Measurements from ENCODE around the gene DOCK10. TPM values are rescaled to one million over a fixed set of nuclear protein-coding genes. Genes with fewer than 3 reads are reported as not detected.

Gene DOCK10
- total RNA-seq: 100 and 107 TPM in 2 replicates

GRCh38 chr2:225041851-225042799 is at the start of gene DOCK10:
Gene DOCK10, minus strand, starts transcription at chr2:225042468. Its CDS starts 94 bp downstream, at chr2:225042374.
- Mint-ChIP-seq H3K4me1 (ENCODE audit: low read depth) (peaks cover 54% of the 10 kb centered on the region), H3K9me3 (no peaks in the 10 kb centered on the region), H3K27ac (peak within 1 kb of the TSS; percentile 92), H3K4me3 (ENCODE audit: low read depth) (peak within 1 kb of the TSS; percentile 91), H3K27me3 (ENCODE audit: low read depth) (peaks cover 33% of the 10 kb centered on the region), H3K36me3 (ENCODE audit: low read depth) (peaks cover 29% of the 10 kb centered on the region)
- intact Hi-C loops (cut with micrococcal nuclease): loop anchor here (1.0 to 2.0 kb wide), 6 partner anchors 12 to 156 kb away; no protein-coding TSS in a partner anchor
- DNase-seq (ENCODE audit: low spot score): peak; percentile 40

DNA sequence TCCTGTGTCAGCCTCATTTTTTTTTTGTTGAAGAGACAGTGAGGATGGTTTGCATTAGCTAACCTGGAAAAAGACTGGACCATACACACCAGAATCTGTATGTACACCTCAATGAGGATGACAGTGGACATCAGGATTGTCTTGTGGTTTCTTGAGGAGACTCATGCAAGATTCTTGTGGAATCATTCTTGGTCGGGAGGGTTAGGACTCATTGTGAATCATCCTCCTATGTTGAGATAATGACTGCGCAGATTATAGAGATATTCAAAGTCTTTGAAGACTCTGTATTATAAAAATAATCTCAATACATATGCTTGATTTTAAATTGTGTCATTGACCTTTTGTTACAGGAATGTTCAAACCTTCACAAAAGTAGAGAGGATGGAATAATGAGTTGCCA is 49.1 kb upstream of the DOCK10 start:
- Mint-ChIP-seq H3K4me1 (ENCODE audit: low read depth) (peaks cover 2% of the 10 kb centered on the region), H3K9me3 (peaks cover 4% of the 10 kb centered on the region), H3K4me3 (ENCODE audit: low read depth) (no peak overlapping the region), H3K36me3 (ENCODE audit: low read depth) (no peaks in the 10 kb centered on the region), H3K27ac (no peak overlapping the region), H3K27me3 (ENCODE audit: low read depth) (peaks cover 48% of the 10 kb centered on the region)
- no peak for DNase-seq (ENCODE audit: low spot score)
- intact Hi-C loops (cut with micrococcal nuclease): no loop called here

- no peak overlapping the region for H3K4me3 Mint-ChIP-seq (ENCODE audit: low read depth)
- peaks cover 4% of the 10 kb centered on the region for H3K9me3 Mint-ChIP-seq
- peaks cover 2% of the 10 kb centered on the region for H3K4me1 Mint-ChIP-seq (ENCODE audit: low read depth)
- DNase-seq (ENCODE audit: low spot score): no peak
- H3K27ac Mint-ChIP-seq: no peak overlapping the region
- intact Hi-C loops (cut with micrococcal nuclease): no loop called here
- H3K36me3 Mint-ChIP-seq (ENCODE audit: low read depth): no peaks in the 10 kb centered on the region
- peaks cover 48% of the 10 kb centered on the region for H3K27me3 Mint-ChIP-seq (ENCODE audit: low read depth)
Measured at GRCh38 chr2:225090746-225091145, 48.5 kb upstream of the DOCK10 start.

- no peaks in the 10 kb centered on the region for H3K9me3 Mint-ChIP-seq
Measured at GRCh38 chr2:225086915-225087314, 44.6 kb upstream of the DOCK10 start.

DNA sequence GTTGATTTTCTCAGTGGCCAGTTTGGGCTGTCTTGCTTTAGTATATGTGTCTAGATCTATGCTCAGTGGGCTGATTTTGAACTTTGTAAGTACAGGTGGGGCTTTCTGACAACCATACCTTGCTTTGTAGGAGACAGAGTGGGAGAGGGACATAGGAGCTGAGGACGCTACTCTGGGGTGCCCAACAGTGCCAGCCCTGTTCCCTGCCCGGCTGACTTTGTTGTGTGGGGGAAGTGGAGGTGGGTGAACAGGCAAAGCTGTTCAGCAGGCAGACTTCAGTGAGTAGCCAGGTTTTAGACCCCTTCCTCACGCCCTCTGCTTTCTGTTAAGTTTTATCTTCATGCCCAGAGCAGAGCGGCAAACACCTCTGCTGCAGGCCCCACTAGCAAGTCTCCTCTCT is 44.2 kb upstream of the DOCK10 start:
- Mint-ChIP-seq H3K4me1 (ENCODE audit: low read depth) (peaks cover 2% of the 10 kb centered on the region), H3K4me3 (ENCODE audit: low read depth) (no peak overlapping the region), H3K9me3 (no peaks in the 10 kb centered on the region), H3K27me3 (ENCODE audit: low read depth) (peaks cover 37% of the 10 kb centered on the region), H3K27ac (no peak overlapping the region), H3K36me3 (ENCODE audit: low read depth) (no peaks in the 10 kb centered on the region)
- DNase-seq (ENCODE audit: low spot score): no peak
- intact Hi-C loops (cut with micrococcal nuclease): no loop called here

More at GRCh38 chr2:225086915-225087314, 44.6 kb upstream of the DOCK10 start:
- no peak overlapping the region for H3K27ac Mint-ChIP-seq
- peaks cover 38% of the 10 kb centered on the region for H3K27me3 Mint-ChIP-seq (ENCODE audit: low read depth)
- H3K4me1 Mint-ChIP-seq (ENCODE audit: low read depth): peaks cover 2% of the 10 kb centered on the region
- intact Hi-C loops (cut with micrococcal nuclease): no loop called here
- DNase-seq (ENCODE audit: low spot score): no peak
- H3K36me3 Mint-ChIP-seq (ENCODE audit: low read depth): no peaks in the 10 kb centered on the region
- H3K4me3 Mint-ChIP-seq (ENCODE audit: low read depth): no peak overlapping the region

GRCh38 chr2:225083276-225083675 is 41.0 kb upstream of the DOCK10 start:
- H3K4me3 Mint-ChIP-seq (ENCODE audit: low read depth): no peak overlapping the region
- no peaks in the 10 kb centered on the region for H3K9me3 Mint-ChIP-seq
- H3K27ac Mint-ChIP-seq: no peak overlapping the region
- H3K4me1 Mint-ChIP-seq (ENCODE audit: low read depth): peaks cover 2% of the 10 kb centered on the region
- no peaks in the 10 kb centered on the region for H3K36me3 Mint-ChIP-seq (ENCODE audit: low read depth)
- intact Hi-C loops (cut with micrococcal nuclease): no loop called here
- no peak for DNase-seq (ENCODE audit: low spot score)
- H3K27me3 Mint-ChIP-seq (ENCODE audit: low read depth): peaks cover 26% of the 10 kb centered on the region

DNA sequence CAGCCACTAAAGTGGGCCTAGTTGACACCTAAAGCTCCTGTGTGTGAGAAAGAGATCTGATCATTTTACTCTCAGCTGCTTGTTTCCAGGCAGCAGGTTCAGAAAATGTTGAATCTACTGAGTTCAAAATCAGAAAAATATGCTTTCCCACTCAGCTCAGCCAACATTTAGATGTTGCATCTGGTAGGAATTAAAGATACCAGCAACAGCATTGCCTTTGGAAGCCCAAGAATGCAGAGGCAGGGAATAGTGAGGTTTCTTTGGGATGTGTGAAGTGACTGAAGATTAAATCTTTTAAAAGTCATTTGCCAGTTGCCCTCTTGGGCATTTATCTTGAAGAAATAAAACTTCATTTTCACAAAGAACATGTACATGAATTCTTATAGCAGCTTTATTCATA is 33.9 kb upstream of the DOCK10 start:
- Mint-ChIP-seq H3K9me3 (no peaks in the 10 kb centered on the region), H3K27ac (no peak overlapping the region), H3K36me3 (ENCODE audit: low read depth) (no peaks in the 10 kb centered on the region), H3K4me3 (ENCODE audit: low read depth) (no peak overlapping the region), H3K4me1 (ENCODE audit: low read depth) (no peaks in the 10 kb centered on the region), H3K27me3 (ENCODE audit: low read depth) (peaks cover 39% of the 10 kb centered on the region)
- intact Hi-C loops (cut with micrococcal nuclease): no loop called here
- no peak for DNase-seq (ENCODE audit: low spot score)

DNA sequence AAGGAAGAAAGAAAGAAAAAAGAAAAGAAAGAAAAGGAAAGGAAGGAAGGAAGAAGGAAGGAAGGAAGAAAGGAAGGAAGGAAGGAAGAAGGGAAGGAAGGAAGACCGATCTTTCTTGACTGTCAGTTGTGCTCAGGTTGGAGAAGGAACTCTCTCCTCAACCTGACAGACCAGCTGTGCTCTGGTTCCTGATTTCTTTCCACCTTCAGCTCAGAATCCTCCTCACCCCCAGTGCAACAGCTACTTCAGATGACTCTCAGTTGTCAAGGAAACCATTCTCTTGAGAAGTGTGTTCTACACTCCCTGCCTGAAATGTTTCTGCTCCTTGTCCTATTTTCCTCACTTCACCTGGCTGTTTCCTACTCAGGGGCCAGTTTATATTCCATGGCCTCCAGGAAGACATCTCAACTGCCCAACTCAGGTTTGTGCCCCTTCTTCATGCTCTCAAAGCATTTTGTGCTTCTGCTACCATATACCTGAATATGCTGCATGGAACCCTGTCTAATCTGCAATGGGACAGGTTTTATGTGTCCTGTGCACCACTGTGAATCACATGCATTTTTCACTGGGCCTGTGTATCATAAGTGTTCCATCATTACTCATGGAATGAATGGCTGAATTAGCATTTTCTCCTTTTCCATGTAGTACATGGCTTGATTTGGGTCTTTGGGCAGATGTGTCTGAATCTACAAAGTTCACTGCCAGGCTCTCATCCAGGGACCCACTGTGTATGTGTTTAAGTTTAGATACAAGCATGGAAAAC is 32.8 kb upstream of the DOCK10 start:
- no peaks in the 10 kb centered on the region for H3K9me3 Mint-ChIP-seq
- intact Hi-C loops (cut with micrococcal nuclease): no loop called here
- H3K4me3 Mint-ChIP-seq (ENCODE audit: low read depth): no peak overlapping the region
- H3K4me1 Mint-ChIP-seq (ENCODE audit: low read depth): no peaks in the 10 kb centered on the region
- H3K27me3 Mint-ChIP-seq (ENCODE audit: low read depth): peaks cover 42% of the 10 kb centered on the region
- DNase-seq (ENCODE audit: low spot score): no peak
- H3K36me3 Mint-ChIP-seq (ENCODE audit: low read depth): no peaks in the 10 kb centered on the region
- H3K27ac Mint-ChIP-seq: no peak overlapping the region

DNA sequence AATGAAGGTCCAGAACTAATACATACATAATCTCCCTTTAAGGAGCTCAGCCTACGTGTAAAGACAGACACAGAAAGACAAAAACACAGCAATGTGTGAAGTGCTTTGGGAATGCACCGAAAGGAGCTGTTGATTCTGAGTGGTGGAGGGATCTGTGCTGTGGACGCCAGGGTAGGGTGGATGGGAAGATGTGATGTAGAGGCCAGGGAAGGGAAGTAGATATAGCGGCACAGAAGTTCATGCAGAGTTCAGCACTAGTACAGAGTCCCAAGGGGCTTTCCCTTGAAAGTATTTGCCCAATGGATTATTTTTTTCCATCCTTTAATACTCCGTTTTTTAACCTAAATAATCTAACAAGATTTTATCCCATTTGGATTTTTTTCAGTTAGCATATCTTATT is 32.1 kb upstream of the DOCK10 start:
- Mint-ChIP-seq H3K4me3 (ENCODE audit: low read depth) (no peak overlapping the region), H3K27ac (no peak overlapping the region), H3K27me3 (ENCODE audit: low read depth) (peaks cover 40% of the 10 kb centered on the region), H3K9me3 (no peaks in the 10 kb centered on the region), H3K4me1 (ENCODE audit: low read depth) (no peaks in the 10 kb centered on the region), H3K36me3 (ENCODE audit: low read depth) (no peaks in the 10 kb centered on the region)
- no peak for DNase-seq (ENCODE audit: low spot score)
- intact Hi-C loops (cut with micrococcal nuclease): no loop called here

DNA sequence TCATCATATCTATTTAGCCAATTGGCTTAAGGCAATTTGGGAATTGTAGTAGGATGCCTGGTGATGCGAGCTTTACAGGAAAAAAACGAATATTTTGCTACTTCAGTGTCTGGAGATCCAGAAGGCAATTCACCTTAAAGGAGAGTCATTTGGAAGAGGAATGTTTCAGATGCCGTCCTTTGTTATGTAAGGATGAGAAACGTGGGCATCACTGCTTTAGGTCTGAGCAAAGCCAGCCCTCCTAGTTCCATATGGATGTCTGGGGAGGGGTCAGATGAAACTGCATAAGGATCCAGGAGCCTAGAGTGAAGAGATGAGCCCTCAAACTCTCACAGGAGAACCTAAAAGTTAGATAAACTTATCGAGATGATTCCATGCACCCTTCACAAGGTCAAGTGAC is 30.9 kb upstream of the DOCK10 start:
- H3K27ac Mint-ChIP-seq: no peak overlapping the region
- H3K27me3 Mint-ChIP-seq (ENCODE audit: low read depth): peaks cover 37% of the 10 kb centered on the region
- intact Hi-C loops (cut with micrococcal nuclease): no loop called here
- no peak overlapping the region for H3K4me3 Mint-ChIP-seq (ENCODE audit: low read depth)
- H3K9me3 Mint-ChIP-seq: peaks cover 8% of the 10 kb centered on the region
- peaks cover 6% of the 10 kb centered on the region for H3K36me3 Mint-ChIP-seq (ENCODE audit: low read depth)
- no peak for DNase-seq (ENCODE audit: low spot score)
- H3K4me1 Mint-ChIP-seq (ENCODE audit: low read depth): no peaks in the 10 kb centered on the region

GRCh38 chr2:225072444-225072843 is 30.2 kb upstream of the DOCK10 start:
- no peak overlapping the region for H3K4me3 Mint-ChIP-seq (ENCODE audit: low read depth)
- no peak for DNase-seq (ENCODE audit: low spot score)
- peaks cover 15% of the 10 kb centered on the region for H3K9me3 Mint-ChIP-seq
- intact Hi-C loops (cut with micrococcal nuclease): no loop called here
- H3K27ac Mint-ChIP-seq: no peak overlapping the region
- H3K4me1 Mint-ChIP-seq (ENCODE audit: low read depth): no peaks in the 10 kb centered on the region
- H3K27me3 Mint-ChIP-seq (ENCODE audit: low read depth): peaks cover 31% of the 10 kb centered on the region
- peaks cover 9% of the 10 kb centered on the region for H3K36me3 Mint-ChIP-seq (ENCODE audit: low read depth)

DNA sequence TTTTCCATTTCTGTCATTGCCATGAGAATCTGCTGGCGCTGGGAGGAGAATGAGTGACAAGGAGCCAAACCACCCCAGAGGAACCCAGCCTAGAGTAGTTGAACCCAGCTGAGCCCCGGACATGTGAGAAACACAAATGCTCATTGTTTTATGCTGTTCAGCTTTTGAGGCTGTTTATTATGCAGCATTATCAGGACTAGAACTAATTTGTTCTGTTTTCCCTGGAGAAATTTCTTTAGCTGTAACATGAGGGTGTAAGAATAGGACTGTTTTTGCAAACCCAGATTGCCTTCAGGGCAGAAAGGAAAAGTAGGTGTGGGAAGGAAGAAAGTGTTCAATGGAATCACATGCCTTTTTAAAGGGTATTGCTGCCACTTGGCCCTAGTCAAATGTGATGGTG is 28.5 kb upstream of the DOCK10 start:
- peaks cover 31% of the 10 kb centered on the region for H3K27me3 Mint-ChIP-seq (ENCODE audit: low read depth)
- H3K4me3 Mint-ChIP-seq (ENCODE audit: low read depth): no peak overlapping the region
- peaks cover 22% of the 10 kb centered on the region for H3K36me3 Mint-ChIP-seq (ENCODE audit: low read depth)
- H3K27ac Mint-ChIP-seq: no peak overlapping the region
- no peak for DNase-seq (ENCODE audit: low spot score)
- intact Hi-C loops (cut with micrococcal nuclease): no loop called here
- peaks cover 29% of the 10 kb centered on the region for H3K9me3 Mint-ChIP-seq
- H3K4me1 Mint-ChIP-seq (ENCODE audit: low read depth): peaks cover 11% of the 10 kb centered on the region

DNA sequence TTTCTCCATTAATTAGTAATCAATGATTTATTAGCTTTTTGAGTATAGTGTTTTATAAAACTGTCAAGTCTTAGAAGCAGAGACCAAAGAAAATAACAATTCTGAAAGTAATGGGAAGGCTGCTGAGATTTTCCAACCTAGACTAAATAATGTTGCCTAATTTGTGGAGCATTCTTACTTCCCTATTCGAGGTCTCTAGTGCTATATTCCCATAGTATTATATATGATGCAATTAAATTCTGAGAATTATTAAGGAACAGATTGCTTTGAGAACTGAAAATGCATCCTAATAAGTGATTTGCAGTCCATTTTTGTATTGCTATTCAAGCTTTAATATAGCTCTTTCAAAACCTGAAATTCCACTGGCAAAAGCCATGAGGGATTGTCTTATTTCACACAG is 27.7 kb upstream of the DOCK10 start:
- intact Hi-C loops (cut with micrococcal nuclease): no loop called here
- H3K27me3 Mint-ChIP-seq (ENCODE audit: low read depth): peaks cover 28% of the 10 kb centered on the region
- H3K36me3 Mint-ChIP-seq (ENCODE audit: low read depth): peaks cover 22% of the 10 kb centered on the region
- H3K4me3 Mint-ChIP-seq (ENCODE audit: low read depth): no peak overlapping the region
- H3K9me3 Mint-ChIP-seq: peaks cover 29% of the 10 kb centered on the region
- H3K27ac Mint-ChIP-seq: no peak overlapping the region
- peaks cover 19% of the 10 kb centered on the region for H3K4me1 Mint-ChIP-seq (ENCODE audit: low read depth)
- DNase-seq (ENCODE audit: low spot score): no peak

All from activated T-helper 2 cell treated with anti-CD3 and anti-CD28 coated beads, Interferon-gamma antibody, Interleukin-2, Interleukin-4, amounts not matched to agents 10 μg/mL and 5 μg/mL and 100 μg/mL, durations not matched to agents 14 hours and 24 hours and 36 hours (primary cell).